Right ventricle myocardium superior (tissue), 1 donor: ENCODE measurements around the gene TCF15. TPM values are rescaled to one million over a fixed set of nuclear protein-coding genes. Genes with fewer than 3 reads are reported as not detected.

ENCODE experiments used
- ATAC-seq: fragments of 200-7000 bp; cut with Tn5 transposase; one replicate; pipeline ENCODE4 v1.9.1; 2020; ENCODE audit warnings: mild to moderate bottlenecking; ENCODE audit not compliant: poor library complexity
- DNase-seq: peaks from one replicate; pipeline ENCODE4 v3.0.0-alpha.2; 2020
- intact Hi-C: fragments of 100-400 bp; cut with DNase I; formaldehyde crosslinking; loops from one replicate; pipeline ENCODE4 v1.11.2; 2022
- long read RNA-seq: library from polyadenylated mRNA; unstranded; transcript quantifications from one replicate; pipeline ENCODE4 v2.0.0, GENCODE V29; 2021
- total RNA-seq: library from RNA; stranded (reverse); fragmentation: NEBNext Ultra II Directional; extraction: Animal tissue kit (Norgen Biotek cat#: 25700); gene quantifications from one replicate; pipeline ENCODE4 v1.2.1, GENCODE V29; 2021
- donor health status: DM: no; HTN: yes; CAD: no; lungs with severe emphysema.

Gene TCF15
- total RNA-seq: 13.4 TPM
- long read RNA-seq, transcript TCF15-201 (2 exons, 1,555 nt): major isoform, 62 of 65 reads
- long read RNA-seq, partial matches to known transcripts: 0 of 65 reads
- long read RNA-seq, other reads (novel, unspliced or antisense): 3 of 65 reads

- ATAC-seq (peak; percentile 88), DNase-seq (peak; percentile 75)
- intact Hi-C loops: no loop called here
Observed at GRCh38 chr20:610130-611046, at the start of gene TCF15. Gene TCF15, minus strand, starts transcription at chr20:610309. Its CDS starts 72 bp downstream, at chr20:610237.

- intact Hi-C loops: no loop called here
Observed at GRCh38 chr20:658731-659291, 48.7 kb upstream of the TCF15 start.

GRCh38 chr20:658202-658601 is 48.1 kb upstream of the TCF15 start:
- ATAC-seq (no peak), DNase-seq (no peak)
- intact Hi-C loops: no loop called here

More at GRCh38 chr20:658731-659291, 48.7 kb upstream of the TCF15 start:
- no peak for ATAC-seq
- no peak for DNase-seq

- intact Hi-C loops: no loop called here
- DNase-seq (no peak), ATAC-seq (no peak)
Observed at GRCh38 chr20:655726-656624, 45.9 kb upstream of the TCF15 start.

- ATAC-seq (no peak), DNase-seq (no peak)
- intact Hi-C loops: loop anchor here (5.0 kb wide), 1 partner anchor 73 kb away; no protein-coding TSS in a partner anchor
Observed at GRCh38 chr20:654417-654750, 44.3 kb upstream of the TCF15 start.

- intact Hi-C loops: loop anchor here (5.0 kb wide), 1 partner anchor 73 kb away; no protein-coding TSS in a partner anchor
- ATAC-seq (peak; percentile 9), DNase-seq (no peak)
Observed at GRCh38 chr20:653590-654416, 43.7 kb upstream of the TCF15 start.

- DNase-seq: peak; percentile 95
- peak; percentile 96 for ATAC-seq
- intact Hi-C loops: loop anchor here (5.0 kb wide), 1 partner anchor 74 kb away; no protein-coding TSS in a partner anchor
Observed at GRCh38 chr20:653110-653589, 43.0 kb upstream of the TCF15 start, which contains the start of gene SRXN1. Gene SRXN1, minus strand, starts transcription at chr20:653200. Its CDS starts 15 bp downstream, at chr20:653185.

GRCh38 chr20:652615-653109 is 42.6 kb upstream of the TCF15 start:
- intact Hi-C loops: loop anchor here (5.0 kb wide), 1 partner anchor 75 kb away; no protein-coding TSS in a partner anchor
- peak; percentile 59 for DNase-seq
- peak; percentile 3 for ATAC-seq

- peak; percentile 24 for ATAC-seq
- intact Hi-C loops: loop anchor here (5.0 kb wide), 1 partner anchor 75 kb away; no protein-coding TSS in a partner anchor
Observed at GRCh38 chr20:651713-652614, 41.9 kb upstream of the TCF15 start.

GRCh38 chr20:650954-651353 is 40.8 kb upstream of the TCF15 start:
- DNase-seq: peak; percentile 27
- intact Hi-C loops: loop anchor here (5.0 kb wide), 1 partner anchor 76 kb away; no protein-coding TSS in a partner anchor
- ATAC-seq: no peak

More at GRCh38 chr20:651713-652614, 41.9 kb upstream of the TCF15 start:
- DNase-seq: peak; percentile 40

GRCh38 chr20:650281-650680 is 40.2 kb upstream of the TCF15 start:
- intact Hi-C loops: loop anchor here (5.0 kb wide), 1 partner anchor 77 kb away; no protein-coding TSS in a partner anchor
- DNase-seq: peak; percentile 17
- no peak for ATAC-seq

- intact Hi-C loops: loop anchor here (2.0 to 10.0 kb wide), 2 partner anchors 87 to 293 kb away; no protein-coding TSS in a partner anchor
- no peak for DNase-seq
Observed at GRCh38 chr20:647479-648019, 37.4 kb upstream of the TCF15 start.

GRCh38 chr20:646868-647233 is 36.7 kb upstream of the TCF15 start:
- intact Hi-C loops: loop anchor here (2.0 to 10.0 kb wide), 2 partner anchors 86 to 292 kb away; no protein-coding TSS in a partner anchor
- no peak for DNase-seq
- ATAC-seq: no peak

More at GRCh38 chr20:647479-648019, 37.4 kb upstream of the TCF15 start:
- ATAC-seq: no peak

GRCh38 chr20:646107-646867 is 36.2 kb upstream of the TCF15 start:
- intact Hi-C loops: loop anchor here (2.0 to 10.0 kb wide), 2 partner anchors 85 to 291 kb away; no protein-coding TSS in a partner anchor
- no peak for ATAC-seq
- DNase-seq: no peak
